SU-DHL-6 (cell line): ENCODE measurements around the gene ITPK1.

Experiments
- CTCF ChIP-seq: fragments of 200-600 bp; sonication (generic); IDR thresholded peaks from one replicate; pipeline ENCODE4 v1.5.1; 2017; ENCODE audit warnings: antibody characterized with exemption, mild to moderate bottlenecking, low read length, moderate library complexity; ENCODE audit not compliant: insufficient read depth, poor library complexity, severe bottlenecking
- EZH2phosphoT487 ChIP-seq: fragments of 200-600 bp; sonication (generic), shearing (Covaris generic); conservative IDR thresholded peaks from 2 replicates; pipeline ENCODE4 v1.6.1; 2018; ENCODE audit warnings: mild to moderate bottlenecking, antibody characterized with exemption, low read length, moderate library complexity, mixed read lengths

GRCh38 chr14:93106541-93107156 is 9.1 kb downstream of the ITPK1 start:
- no peak for TF ChIP-seq CTCF
- no peak for TF ChIP-seq EZH2phosphoT487
